K562 (cell line): Measurements from ENCODE around the gene LAMB4.

ENCODE experiments used
- EZH2 ChIP-seq: IDR thresholded peaks from 2 replicates; pipeline ENCODE4 v1.6.1; 2012; ENCODE audit warnings: low read depth, mild to moderate bottlenecking, inconsistent platforms, low read length, borderline replicate concordance
- GABPA ChIP-seq: fragments of 200-800 bp; sonication (Bioruptor generic); conservative IDR thresholded peaks from 2 replicates; pipeline ENCODE4 v1.6.1; 2016; ENCODE audit warnings: low read depth, missing genetic modification characterization, missing compliant biosample characterization
- HNRNPK ChIP-seq: fragments of 200-400 bp; formaldehyde crosslinking; IDR thresholded peaks from one replicate; pipeline ENCODE4 v1.6.1; 2018; ENCODE audit warnings: mild to moderate bottlenecking, low read depth, low read length; ENCODE audit not compliant: poor library complexity, severe bottlenecking
- KLF6 ChIP-seq: fragments of 250-450 bp; sonication (Bioruptor Pico); IDR thresholded peaks from 2 replicates; pipeline ENCODE4 v1.4.0; 2020; ENCODE audit warnings: mild to moderate bottlenecking, moderate library complexity, borderline replicate concordance
- POLR2AphosphoS5 ChIP-seq: IDR thresholded peaks from 2 replicates; pipeline ENCODE4 v1.6.1; 2011; ENCODE audit warnings: mild to moderate bottlenecking, low read depth, low read length, moderate library complexity; ENCODE audit not compliant: control insufficient read depth, insufficient read depth
- ZNF76 ChIP-seq: fragments of 250-450 bp; sonication (Bioruptor Pico); IDR thresholded peaks from 2 replicates; pipeline ENCODE4 v1.4.0; 2020; ENCODE audit warnings: mild to moderate bottlenecking, moderate library complexity, borderline replicate concordance
- ZNF764 ChIP-seq: fragments of 250-450 bp; sonication (Bioruptor Pico); IDR thresholded peaks from 2 replicates; pipeline ENCODE4 v1.4.0; 2020; ENCODE audit warnings: low read depth, mild to moderate bottlenecking, moderate library complexity
- TF ChIP-seq, protein P1 (sequence below): fragments of 450-650 bp; formaldehyde crosslinking; IDR thresholded peaks from 2 replicates; pipeline ENCODE4 v1.4.0; 2020; ENCODE audit warnings: mild to moderate bottlenecking

DNA sequence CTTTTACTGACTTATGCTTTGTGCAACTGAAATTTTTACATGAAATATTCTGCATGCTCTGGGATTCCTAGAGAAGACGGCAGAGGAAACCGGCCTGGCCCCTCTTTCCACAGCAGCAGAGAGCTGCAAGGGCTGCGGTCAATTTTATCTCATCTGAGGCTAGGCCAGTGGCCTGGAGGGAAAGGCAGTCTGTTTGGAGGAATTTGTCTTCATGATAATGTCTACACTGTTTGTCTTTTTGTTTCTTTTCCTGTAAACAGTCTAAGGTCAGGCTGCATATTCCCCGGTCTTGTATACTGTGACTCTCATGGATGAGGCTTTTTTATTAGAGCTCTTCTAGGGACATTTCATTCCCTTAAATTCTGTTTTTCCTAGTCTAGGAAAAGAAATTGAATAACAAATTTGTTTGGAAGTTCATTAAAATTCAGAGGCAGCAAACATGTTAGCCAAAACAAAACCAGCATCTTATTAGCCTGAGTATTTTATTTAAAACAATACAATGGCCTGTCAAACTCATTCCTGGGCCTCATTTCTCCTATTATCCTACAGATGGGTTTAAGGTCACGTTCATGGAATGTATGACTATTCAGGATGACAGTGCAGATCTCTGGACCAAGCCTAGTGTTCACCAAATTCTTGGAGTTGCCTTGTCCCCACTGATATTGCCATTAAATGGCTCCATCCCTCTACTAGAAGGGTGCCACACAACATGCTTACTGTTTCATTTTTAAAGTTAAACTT, 26.4 kb downstream of the LAMB4 start:
- TF ChIP-seq ZNF764 (CRISPR knock-in tag) (no peak), HNRNPK (no peak), POLR2AphosphoS5 (no peak), GABPA (tag) (no peak), KLF6 (CRISPR knock-in tag) (no peak), EZH2 (no peak), ZNF76 (CRISPR knock-in tag) (no peak)
- TF ChIP-seq, protein P1, sequence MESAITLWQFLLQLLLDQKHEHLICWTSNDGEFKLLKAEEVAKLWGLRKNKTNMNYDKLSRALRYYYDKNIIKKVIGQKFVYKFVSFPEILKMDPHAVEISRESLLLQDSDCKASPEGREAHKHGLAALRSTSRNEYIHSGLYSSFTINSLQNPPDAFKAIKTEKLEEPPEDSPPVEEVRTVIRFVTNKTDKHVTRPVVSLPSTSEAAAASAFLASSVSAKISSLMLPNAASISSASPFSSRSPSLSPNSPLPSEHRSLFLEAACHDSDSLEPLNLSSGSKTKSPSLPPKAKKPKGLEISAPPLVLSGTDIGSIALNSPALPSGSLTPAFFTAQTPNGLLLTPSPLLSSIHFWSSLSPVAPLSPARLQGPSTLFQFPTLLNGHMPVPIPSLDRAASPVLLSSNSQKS (CRISPR knock-in tag) = no peak
